ENCODE measurements around the gene TCF4.

TCF4 gene

DNA sequence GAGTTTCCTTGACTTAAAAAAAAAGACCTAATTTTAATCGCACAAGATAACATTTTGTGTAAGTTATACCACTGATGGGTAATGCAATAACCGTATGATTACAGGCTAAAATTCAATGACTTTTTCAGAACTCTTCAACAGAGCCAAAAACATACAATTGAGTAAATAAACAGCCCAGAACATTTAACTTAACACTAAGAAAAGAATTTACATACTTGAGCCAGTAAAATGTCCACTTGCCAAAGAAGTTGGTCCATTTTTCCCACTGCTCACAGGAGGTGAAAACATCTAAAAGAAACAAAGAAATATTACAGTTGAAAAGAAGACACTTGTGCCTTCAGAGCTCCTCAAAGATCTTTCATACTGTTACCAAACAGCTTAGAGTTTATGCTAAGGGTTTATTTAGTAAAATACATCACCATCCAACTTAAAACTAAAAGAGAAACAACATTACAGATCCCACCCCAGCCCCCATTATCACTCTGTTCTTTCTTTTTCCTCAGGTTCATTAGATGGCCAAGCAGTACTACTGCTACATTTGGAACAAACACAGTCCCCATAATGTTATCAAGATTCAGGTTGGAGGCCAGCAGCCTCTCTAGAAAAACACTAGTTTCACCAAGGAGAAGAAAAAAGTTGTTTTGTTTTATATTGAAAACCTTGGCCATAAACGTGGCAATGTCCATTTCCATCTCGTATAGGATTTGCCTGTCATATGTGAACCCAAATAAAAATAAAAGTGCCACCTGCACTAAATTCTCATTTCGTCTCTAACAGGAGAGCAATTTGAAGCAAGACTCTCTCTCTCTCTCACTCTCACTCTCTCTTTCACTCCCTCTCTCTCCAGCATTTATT is 2.7 kb downstream of the TCF4 start:
- Histone ChIP-seq H3K4me2 (ENCODE audit: low read length) (peak overlapping the region; percentile 66), H3K9me3 (ENCODE audit: control insufficient read depth, insufficient read depth, low read length) (no peaks in the 10 kb centered on the region), H3K27ac (ENCODE audit: low read depth, low read length) (no peak overlapping the region), H3K79me2 (ENCODE audit: control insufficient read depth, low read length) (peaks cover 85% of the 10 kb centered on the region), H3K27me3 (ENCODE audit: control insufficient read depth, low read length) (no peaks in the 10 kb centered on the region), H3F3A (ENCODE audit: control insufficient read depth, insufficient read depth) (peaks cover 9% of the 10 kb centered on the region), H3K4me1 (ENCODE audit: control insufficient read depth, low read length) (peaks cover 32% of the 10 kb centered on the region), H3K4me3 (ENCODE audit: low read length) (peak overlapping the region; percentile 82), H3K36me3 (ENCODE audit: control insufficient read depth, low read length) (peaks cover 64% of the 10 kb centered on the region), H4K20me1 (ENCODE audit: control insufficient read depth, insufficient read depth, low read depth, low read length) (no peaks in the 10 kb centered on the region), H3K9me2 (replicated peaks; ENCODE audit: control insufficient read depth, low read length) (no peaks in the 10 kb centered on the region)
- TF ChIP-seq, protein P1, sequence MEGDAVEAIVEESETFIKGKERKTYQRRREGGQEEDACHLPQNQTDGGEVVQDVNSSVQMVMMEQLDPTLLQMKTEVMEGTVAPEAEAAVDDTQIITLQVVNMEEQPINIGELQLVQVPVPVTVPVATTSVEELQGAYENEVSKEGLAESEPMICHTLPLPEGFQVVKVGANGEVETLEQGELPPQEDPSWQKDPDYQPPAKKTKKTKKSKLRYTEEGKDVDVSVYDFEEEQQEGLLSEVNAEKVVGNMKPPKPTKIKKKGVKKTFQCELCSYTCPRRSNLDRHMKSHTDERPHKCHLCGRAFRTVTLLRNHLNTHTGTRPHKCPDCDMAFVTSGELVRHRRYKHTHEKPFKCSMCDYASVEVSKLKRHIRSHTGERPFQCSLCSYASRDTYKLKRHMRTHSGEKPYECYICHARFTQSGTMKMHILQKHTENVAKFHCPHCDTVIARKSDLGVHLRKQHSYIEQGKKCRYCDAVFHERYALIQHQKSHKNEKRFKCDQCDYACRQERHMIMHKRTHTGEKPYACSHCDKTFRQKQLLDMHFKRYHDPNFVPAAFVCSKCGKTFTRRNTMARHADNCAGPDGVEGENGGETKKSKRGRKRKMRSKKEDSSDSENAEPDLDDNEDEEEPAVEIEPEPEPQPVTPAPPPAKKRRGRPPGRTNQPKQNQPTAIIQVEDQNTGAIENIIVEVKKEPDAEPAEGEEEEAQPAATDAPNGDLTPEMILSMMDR (IDR thresholded peaks at IDR 0.05; ENCODE audit: low read depth, low read length, poor library complexity, severe bottlenecking): no peak
- no peak for TF ChIP-seq EZH2phosphoT487 (IDR thresholded peaks at IDR 0.05; ENCODE audit: borderline replicate concordance, low read length)

DNA sequence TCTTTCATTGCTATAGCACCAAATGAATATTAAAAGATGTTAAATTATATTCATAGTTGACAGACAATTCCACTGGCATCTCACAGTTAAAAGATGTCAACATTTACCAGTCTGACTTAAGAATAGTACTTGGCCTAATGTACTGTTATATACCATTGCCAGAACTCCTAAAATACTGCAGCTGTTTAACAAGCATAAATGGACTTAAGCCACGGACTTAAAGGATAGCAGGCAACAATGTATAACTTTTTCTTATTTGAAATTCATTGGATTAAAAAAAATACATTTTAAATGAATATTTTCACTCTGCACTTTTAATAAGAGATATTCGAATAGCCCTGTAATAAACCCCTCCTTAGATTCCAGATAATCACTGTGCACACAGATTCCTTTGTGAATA is 3.8 kb downstream of the TCF4 start:
- Histone ChIP-seq H3K36me3 (ENCODE audit: control insufficient read depth, low read length) (peaks cover 74% of the 10 kb centered on the region), H3K4me3 (ENCODE audit: low read length) (peak overlapping the region; percentile 82), H3K9me3 (ENCODE audit: control insufficient read depth, insufficient read depth, low read length) (no peaks in the 10 kb centered on the region), H3F3A (ENCODE audit: control insufficient read depth, insufficient read depth) (peaks cover 8% of the 10 kb centered on the region), H3K4me2 (ENCODE audit: low read length) (peak overlapping the region; percentile 66), H3K4me1 (ENCODE audit: control insufficient read depth, low read length) (peaks cover 27% of the 10 kb centered on the region), H3K27ac (ENCODE audit: low read depth, low read length) (no peak overlapping the region), H3K9me2 (replicated peaks; ENCODE audit: control insufficient read depth, low read length) (no peaks in the 10 kb centered on the region), H3K79me2 (ENCODE audit: control insufficient read depth, low read length) (peaks cover 89% of the 10 kb centered on the region), H4K20me1 (ENCODE audit: control insufficient read depth, insufficient read depth, low read depth, low read length) (no peaks in the 10 kb centered on the region), H3K27me3 (ENCODE audit: control insufficient read depth, low read length) (no peaks in the 10 kb centered on the region)
- TF ChIP-seq EZH2phosphoT487 (IDR thresholded peaks at IDR 0.05; ENCODE audit: borderline replicate concordance, low read length): no peak
- TF ChIP-seq, protein P1 (IDR thresholded peaks at IDR 0.05; ENCODE audit: low read depth, low read length, poor library complexity, severe bottlenecking): no peak

DNA sequence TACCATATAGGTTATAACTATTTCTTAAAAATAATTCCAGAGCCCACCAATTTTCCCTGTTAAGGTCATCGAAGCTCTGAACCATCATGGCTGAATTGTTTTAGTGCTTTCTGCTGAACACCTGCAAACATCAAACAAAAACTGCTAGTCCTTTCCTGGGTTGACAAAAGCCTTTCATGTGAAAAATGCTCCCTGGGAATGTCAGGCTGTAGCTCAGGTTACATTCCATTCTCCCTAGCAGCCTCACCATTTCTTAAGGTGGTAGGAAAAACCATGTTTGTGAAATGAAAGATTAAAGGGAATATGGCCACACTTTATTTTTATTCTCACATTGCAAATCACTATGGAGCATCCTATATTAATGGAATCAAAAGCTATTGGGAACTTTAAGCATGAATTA is 5.7 kb downstream of the TCF4 start:
- peaks cover 27% of the 10 kb centered on the region for H3K4me1 ChIP-seq (ENCODE audit: control insufficient read depth, low read length)
- no peak overlapping the region for H3K4me2 ChIP-seq (ENCODE audit: low read length)

More for the DNA sequence above, 5.7 kb downstream of the TCF4 start:
- Histone ChIP-seq H4K20me1 (ENCODE audit: control insufficient read depth, insufficient read depth, low read depth, low read length) (no peaks in the 10 kb centered on the region), H3K36me3 (ENCODE audit: control insufficient read depth, low read length) (peaks cover 88% of the 10 kb centered on the region), H3K79me2 (ENCODE audit: control insufficient read depth, low read length) (peaks cover 89% of the 10 kb centered on the region), H3K9me3 (ENCODE audit: control insufficient read depth, insufficient read depth, low read length) (no peaks in the 10 kb centered on the region), H3K27ac (ENCODE audit: low read depth, low read length) (no peak overlapping the region), H3K4me3 (ENCODE audit: low read length) (no peak overlapping the region), H3F3A (ENCODE audit: control insufficient read depth, insufficient read depth) (no peaks in the 10 kb centered on the region), H3K27me3 (ENCODE audit: control insufficient read depth, low read length) (no peaks in the 10 kb centered on the region), H3K9me2 (replicated peaks; ENCODE audit: control insufficient read depth, low read length) (no peaks in the 10 kb centered on the region)
- no peak for TF ChIP-seq EZH2phosphoT487 (IDR thresholded peaks at IDR 0.05; ENCODE audit: borderline replicate concordance, low read length)
- TF ChIP-seq, protein P1 (IDR thresholded peaks at IDR 0.05; ENCODE audit: low read depth, low read length, poor library complexity, severe bottlenecking): no peak

Measured in DOHH2 (cell line).